MCF 10A (cell line): ENCODE results near the gene UBAP1. TPM values are rescaled to one million over a fixed set of nuclear protein-coding genes. Genes with fewer than 3 reads are reported as not detected.
A peak's percentile ranks its signal among the peaks of the same experiment; 100 is the strongest.
"Not testable (repeated sequence)": the region's sequence is repeated elsewhere in the genome, so short reads cannot be mapped to it uniquely, and the experiment has no call there.

ENCODE experiments used
- BruUV-seq: library from RNA; stranded (reverse); fragments of 400-500 nt; replicated peaks from 2 replicates; lab custom pipeline; 2021; lab: Mats Ljungman, UMichigan
- CTCF ChIA-PET: fragments of 300-600 bp; sonication (Branson Sonifier 250); formaldehyde crosslinking; extraction: SDS; loops from one replicate; lab custom pipeline; 2021; ENCODE audit warnings: antibody characterized with exemption, inconsistent platforms; lab: Yijun Ruan, JAX
- POLR2A ChIA-PET: fragments of 300-600, 350-650 bp; sonication (Branson Sonifier 250); formaldehyde crosslinking; extraction: SDS; loops from one replicate; lab custom pipeline; 2020; ENCODE audit warnings: antibody characterized with exemption, inconsistent platforms; lab: Yijun Ruan, JAX
- DNase-seq: peaks from one replicate; pipeline ENCODE4 v3.0.0-alpha.2; 2018; ENCODE audit not compliant: unreplicated experiment
- H3K27ac Mint-ChIP-seq: one replicate; pipeline ENCODE4 v1.8.0; 2022; ENCODE audit warnings: mild to moderate bottlenecking, low read depth, mixed read lengths; ENCODE audit not compliant: unreplicated experiment
- H3K27me3 Mint-ChIP-seq: one replicate; pipeline ENCODE4 v1.8.0; 2022; ENCODE audit warnings: mixed read lengths; ENCODE audit not compliant: insufficient read depth, unreplicated experiment
- H3K36me3 Mint-ChIP-seq: one replicate; pipeline ENCODE4 v1.8.0; 2022; ENCODE audit warnings: mild to moderate bottlenecking, moderate library complexity, mixed read lengths; ENCODE audit not compliant: insufficient read depth, unreplicated experiment
- H3K4me1 Mint-ChIP-seq: one replicate; pipeline ENCODE4 v1.8.0; 2022; ENCODE audit warnings: mixed read lengths; ENCODE audit not compliant: insufficient read depth, unreplicated experiment
- H3K4me3 Mint-ChIP-seq: one replicate; pipeline ENCODE4 v1.8.0; 2022; ENCODE audit warnings: mild to moderate bottlenecking, moderate library complexity, mixed read lengths; ENCODE audit not compliant: unreplicated experiment
- H3K9me3 Mint-ChIP-seq: one replicate; pipeline ENCODE4 v1.8.0; 2022; ENCODE audit warnings: mixed read lengths; ENCODE audit not compliant: unreplicated experiment
- intact Hi-C: fragments of 100-400 bp; cut with micrococcal nuclease; formaldehyde crosslinking; loops from 2 replicates; pipeline ENCODE4 v1.14.1; 2022
- total RNA-seq: library from RNA; stranded (reverse); gene quantifications from 2 replicates; pipeline ENCODE4 v1.2.3, GENCODE V29; 2022
- TF ChIP-seq, protein P1 (sequence below): fragments of 200-600 bp; IDR thresholded peaks from one replicate; pipeline ENCODE4 v1.8.0; 2022; ENCODE audit warnings: antibody characterized with exemption, mild to moderate bottlenecking; ENCODE audit not compliant: unreplicated experiment

The UBAP1 gene
- total RNA-seq, 1 experiment from 2014 or later, result 64.4 TPM

DNA sequence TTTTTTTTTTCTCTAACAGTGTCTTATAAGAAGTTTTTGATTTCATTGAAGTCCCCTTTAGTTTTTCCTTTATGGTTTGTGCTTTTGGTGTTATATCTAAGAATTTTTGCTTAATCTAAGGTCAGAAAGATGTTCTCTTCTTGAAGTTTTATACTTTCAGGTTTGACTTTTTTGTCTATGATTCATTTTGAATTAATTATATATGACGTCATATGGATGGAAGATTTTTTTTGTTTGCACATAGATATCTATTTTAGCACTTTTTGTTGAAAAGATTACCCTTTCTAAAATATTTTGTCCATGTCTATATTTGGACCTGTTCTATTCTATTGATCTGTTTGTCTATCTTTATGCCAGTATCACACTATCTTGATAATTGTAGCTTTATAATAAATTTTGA, 16.3 kb downstream of the UBAP1 start:
- no TSS peak for BruUV-seq
- Mint-ChIP-seq H3K36me3 (peaks cover 49% of the 10 kb centered on the region), H3K27me3 (no peaks in the 10 kb centered on the region), H3K27ac (no peak overlapping the region), H3K4me3 (no peak overlapping the region), H3K9me3 (no peaks in the 10 kb centered on the region), H3K4me1 (peaks cover 30% of the 10 kb centered on the region)
- POLR2A ChIA-PET, result no interaction called here
- DNase-seq, result no peak
- CTCF ChIA-PET, result interaction anchor here (0.6 kb wide), 1 partner anchor 15 kb away, joined by 3 read pairs; no protein-coding TSS in a partner anchor
- TF ChIP-seq, protein P1, sequence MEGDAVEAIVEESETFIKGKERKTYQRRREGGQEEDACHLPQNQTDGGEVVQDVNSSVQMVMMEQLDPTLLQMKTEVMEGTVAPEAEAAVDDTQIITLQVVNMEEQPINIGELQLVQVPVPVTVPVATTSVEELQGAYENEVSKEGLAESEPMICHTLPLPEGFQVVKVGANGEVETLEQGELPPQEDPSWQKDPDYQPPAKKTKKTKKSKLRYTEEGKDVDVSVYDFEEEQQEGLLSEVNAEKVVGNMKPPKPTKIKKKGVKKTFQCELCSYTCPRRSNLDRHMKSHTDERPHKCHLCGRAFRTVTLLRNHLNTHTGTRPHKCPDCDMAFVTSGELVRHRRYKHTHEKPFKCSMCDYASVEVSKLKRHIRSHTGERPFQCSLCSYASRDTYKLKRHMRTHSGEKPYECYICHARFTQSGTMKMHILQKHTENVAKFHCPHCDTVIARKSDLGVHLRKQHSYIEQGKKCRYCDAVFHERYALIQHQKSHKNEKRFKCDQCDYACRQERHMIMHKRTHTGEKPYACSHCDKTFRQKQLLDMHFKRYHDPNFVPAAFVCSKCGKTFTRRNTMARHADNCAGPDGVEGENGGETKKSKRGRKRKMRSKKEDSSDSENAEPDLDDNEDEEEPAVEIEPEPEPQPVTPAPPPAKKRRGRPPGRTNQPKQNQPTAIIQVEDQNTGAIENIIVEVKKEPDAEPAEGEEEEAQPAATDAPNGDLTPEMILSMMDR, result no peak
- intact Hi-C loops, result no loop called here

- H3K4me3 Mint-ChIP-seq, result not testable (repeated sequence)
- POLR2A ChIA-PET, result interaction anchor here (0.6 kb wide), 1 partner anchor 10 kb away, joined by 4 read pairs; no protein-coding TSS in a partner anchor
These were observed 18.4 kb downstream of the UBAP1 start for GRCh38 chr9:34197286-34197685.

GRCh38 chr9:34197756-34198711, 19.2 kb downstream of the UBAP1 start:
- no peaks in the 10 kb centered on the region for H3K27me3 Mint-ChIP-seq
- H3K4me1 Mint-ChIP-seq, result peaks cover 32% of the 10 kb centered on the region
- no peak for DNase-seq
- H3K4me3 Mint-ChIP-seq, result no peak overlapping the region
- ChIA-PET POLR2A (interaction anchor here (0.6 to 1.5 kb wide), 3 partner anchors 9 to 56 kb away, joined by 3 to 4 read pairs (median 4); no protein-coding TSS in a partner anchor), CTCF (interaction anchor here (0.5 to 0.7 kb wide), 4 partner anchors 12 to 877 kb away, joined by 3 to 6 read pairs (median 4); no protein-coding TSS in a partner anchor)
- intact Hi-C loops, result no loop called here
- BruUV-seq, result no TSS peak
- H3K9me3 Mint-ChIP-seq, result no peaks in the 10 kb centered on the region
- H3K27ac Mint-ChIP-seq, result peak overlapping the region; percentile 23
- TF ChIP-seq, protein P1, result no peak
- H3K36me3 Mint-ChIP-seq, result peaks cover 47% of the 10 kb centered on the region

More at GRCh38 chr9:34197286-34197685, 18.4 kb downstream of the UBAP1 start:
- intact Hi-C loops, H3K9me3 Mint-ChIP-seq, H3K27me3 Mint-ChIP-seq, H3K27ac Mint-ChIP-seq, BruUV-seq, DNase-seq: not testable (repeated sequence)
- Mint-ChIP-seq H3K36me3 (peaks cover 47% of the 10 kb centered on the region), H3K4me1 (peaks cover 30% of the 10 kb centered on the region)
- CTCF ChIA-PET, result interaction anchor here (0.7 kb wide), 2 partner anchors 13 to 942 kb away, joined by 4 to 6 read pairs; no protein-coding TSS in a partner anchor

GRCh38 chr9:34200092-34200491, 21.2 kb downstream of the UBAP1 start:
- intact Hi-C loops, result no loop called here
- Mint-ChIP-seq H3K36me3 (peaks cover 41% of the 10 kb centered on the region), H3K4me3 (no peak overlapping the region), H3K4me1 (peaks cover 40% of the 10 kb centered on the region), H3K27ac (peak overlapping the region; percentile 39), H3K9me3 (no peaks in the 10 kb centered on the region), H3K27me3 (no peaks in the 10 kb centered on the region)
- no peak for DNase-seq
- POLR2A ChIA-PET, result interaction anchor here (0.6 to 2.8 kb wide), 6 partner anchors 8 to 60 kb away, joined by 3 to 18 read pairs (median 3); partner anchors contain the start of gene UBAP1
- no TSS peak for BruUV-seq
- TF ChIP-seq, protein P1, result no peak
- CTCF ChIA-PET, result interaction anchor here (0.6 to 3.4 kb wide), 8 partner anchors 9 to 431 kb away, joined by 3 to 12 read pairs (median 3); partner anchors contain the start of gene UBAP1
